ENCODE measurements around the gene PLEKHA8. TPM values are rescaled to one million over a fixed set of nuclear protein-coding genes. Genes with fewer than 3 reads are reported as not detected.
"Not testable (repeated sequence)": the region's sequence is repeated elsewhere in the genome, so short reads cannot be mapped to it uniquely, and the experiment has no call there.

The PLEKHA8 gene
- total RNA-seq, 1 experiment from 2014 or later, result 23.3 TPM

DNA sequence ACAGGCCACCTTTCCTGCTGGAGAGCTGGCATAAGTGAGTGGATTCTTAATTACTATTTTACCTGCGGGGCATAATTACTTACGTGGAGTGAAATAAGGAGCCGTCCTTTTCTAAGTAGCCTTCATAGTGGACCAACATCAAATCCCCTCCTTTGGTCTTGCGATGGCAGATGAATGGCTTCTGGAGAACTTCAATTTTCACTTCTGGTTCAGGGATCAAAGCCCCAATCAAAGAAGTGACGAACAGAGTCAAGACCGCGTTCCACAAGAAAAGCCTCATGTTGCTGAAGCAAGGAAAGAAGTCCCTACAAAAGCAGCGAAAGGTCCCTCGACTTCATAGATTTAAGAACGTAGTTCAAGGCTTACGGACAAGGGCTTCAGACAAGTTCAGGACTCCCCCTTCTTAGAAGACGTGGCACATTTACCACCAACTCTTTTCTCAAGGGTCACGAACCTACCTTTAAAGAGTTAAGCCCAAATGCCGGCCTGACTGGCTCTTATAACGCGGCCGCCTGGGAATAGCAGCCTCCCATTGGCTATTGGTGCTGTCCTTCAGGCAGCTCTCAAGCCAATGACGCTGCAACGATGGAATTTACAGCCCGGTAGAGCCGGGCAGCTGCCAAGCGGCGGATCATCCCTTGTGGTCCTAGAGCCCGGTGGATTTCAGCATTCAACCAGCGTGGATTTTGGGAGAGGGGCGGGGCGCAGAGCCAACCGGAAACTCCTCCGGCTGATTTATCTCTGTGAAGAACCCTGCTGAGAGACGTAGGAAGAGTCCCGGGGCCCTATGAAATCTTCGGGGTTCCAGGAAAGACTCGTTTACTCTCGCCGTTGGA, 1.8 kb upstream of the PLEKHA8 start, which contains the start of gene FKBP14:
Gene FKBP14, minus strand, starts transcription at position 474 of the 836 bp plus-strand sequence. Its CDS starts 194 bp downstream, at position 280.
- DNase-seq (ENCODE audit: low spot score), result peak; percentile 100

DNA sequence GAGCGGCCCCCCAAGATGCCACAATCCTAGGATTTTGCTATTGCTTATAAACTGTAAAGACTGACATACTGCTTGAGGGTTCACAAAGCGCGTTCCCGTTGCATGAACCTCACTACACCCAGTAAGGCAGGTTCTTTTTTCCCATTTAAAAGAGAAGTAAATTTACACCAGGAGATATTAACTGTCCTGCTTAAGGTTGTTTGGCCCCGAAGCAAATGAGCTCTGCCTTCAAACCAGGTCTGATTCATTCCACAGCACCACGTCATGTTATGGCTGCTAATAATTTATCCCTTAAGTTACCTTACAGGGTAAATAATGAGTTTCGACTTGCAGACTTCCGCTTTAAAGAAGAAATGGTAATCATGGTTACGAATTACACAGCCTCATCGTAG, 1.2 kb upstream of the PLEKHA8 start:
- DNase-seq (ENCODE audit: low spot score), result peak; percentile 60

GRCh38 chr7:30027740-30028215, 434 bp upstream of the PLEKHA8 start:
- no peak for DNase-seq (ENCODE audit: low spot score)

DNA sequence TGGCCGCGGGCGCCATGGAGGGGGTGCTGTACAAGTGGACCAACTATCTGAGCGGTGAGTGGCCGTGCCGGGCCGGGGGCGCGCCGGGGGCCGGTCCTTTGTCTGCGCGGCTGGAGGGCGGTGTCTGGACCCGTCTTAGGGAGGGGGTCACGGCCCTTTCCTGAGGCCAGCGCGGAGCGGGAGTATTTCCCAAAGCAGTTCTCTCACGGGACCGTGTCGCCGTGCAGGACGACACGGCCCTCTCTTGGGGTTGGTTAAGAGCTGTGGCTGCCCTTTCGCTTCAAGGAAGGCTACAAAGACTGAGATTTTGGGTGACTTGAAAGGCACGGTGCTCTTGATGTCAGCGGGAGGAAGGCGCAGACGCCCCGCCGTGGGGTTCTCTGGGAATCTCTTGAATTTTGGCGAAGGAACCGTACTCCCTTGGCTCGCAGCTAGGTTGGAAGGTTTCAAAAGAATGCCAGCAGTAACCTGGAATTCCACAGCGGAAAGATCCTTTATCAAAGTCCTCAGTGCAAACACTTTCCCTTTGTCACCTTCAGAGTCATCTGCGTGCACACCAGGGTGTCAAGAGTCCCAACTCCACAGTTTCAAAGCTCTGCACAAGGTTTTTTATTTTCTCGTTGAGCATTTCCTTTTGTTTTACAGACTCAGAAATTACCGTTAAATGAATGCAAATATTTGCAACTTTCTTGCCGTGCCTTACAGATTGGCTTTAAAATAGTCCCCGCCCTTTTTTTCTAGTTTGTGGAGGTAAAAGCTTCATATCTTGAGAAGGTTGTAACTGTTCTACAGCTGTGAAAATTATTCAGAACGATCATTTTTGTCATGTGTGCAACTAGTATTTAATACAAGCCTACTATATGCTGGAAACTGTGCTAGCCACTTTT, 780 bp downstream of the PLEKHA8 start:
- DNase-seq (ENCODE audit: low spot score), result peak; percentile 52

- DNase-seq (ENCODE audit: low spot score), result no peak
Observed at GRCh38 chr7:30029696-30030095, 1.5 kb downstream of the PLEKHA8 start.

- DNase-seq (ENCODE audit: low spot score), result peak; percentile 52
Observed at GRCh38 chr7:30032310-30033125, 4.3 kb downstream of the PLEKHA8 start.

DNA sequence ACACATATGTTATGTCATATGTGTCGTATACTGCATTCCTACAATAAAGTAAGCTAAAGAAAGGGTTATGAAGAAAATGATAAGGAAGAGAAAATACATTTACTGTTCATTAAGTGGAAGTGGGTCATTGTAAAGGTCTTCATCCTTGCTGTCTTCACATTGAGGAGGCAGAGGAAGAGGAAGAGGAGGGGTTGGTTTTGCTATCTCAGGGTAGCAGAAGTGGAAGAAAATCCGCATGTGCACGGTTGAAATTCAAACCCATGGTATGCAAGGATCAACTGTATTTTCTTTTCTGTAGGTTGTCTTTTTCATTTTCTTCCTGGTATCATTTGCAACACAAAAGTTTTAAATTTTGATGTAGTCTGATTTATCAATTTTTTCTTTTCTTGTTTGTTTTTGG, 6.3 kb downstream of the PLEKHA8 start:
- DNase-seq (ENCODE audit: low spot score), result no peak

DNA sequence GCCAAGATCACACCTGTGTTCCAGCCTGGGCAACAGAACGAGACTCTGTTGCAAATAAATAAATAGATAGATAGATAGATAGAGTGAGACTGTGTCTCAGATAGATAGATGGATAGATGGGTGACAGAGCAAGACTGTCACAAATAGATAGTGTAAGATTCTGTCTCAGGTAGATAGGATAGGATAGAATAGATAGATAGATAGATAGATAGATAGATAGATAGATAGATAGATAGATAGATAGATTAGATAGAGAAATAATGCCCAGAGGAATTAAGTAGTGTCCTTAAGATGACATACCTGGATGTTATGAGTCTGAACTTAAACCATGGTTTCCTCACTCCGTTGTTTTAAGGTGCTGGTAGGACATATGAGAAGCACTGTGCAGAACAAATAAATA, 8.0 kb downstream of the PLEKHA8 start:
- DNase-seq (ENCODE audit: low spot score), result no peak

- DNase-seq (ENCODE audit: low spot score), result no peak
Observed at GRCh38 chr7:30038196-30038980, 10.2 kb downstream of the PLEKHA8 start.

GRCh38 chr7:30040938-30041337, 12.7 kb downstream of the PLEKHA8 start:
- DNase-seq (ENCODE audit: low spot score), result no peak

DNA sequence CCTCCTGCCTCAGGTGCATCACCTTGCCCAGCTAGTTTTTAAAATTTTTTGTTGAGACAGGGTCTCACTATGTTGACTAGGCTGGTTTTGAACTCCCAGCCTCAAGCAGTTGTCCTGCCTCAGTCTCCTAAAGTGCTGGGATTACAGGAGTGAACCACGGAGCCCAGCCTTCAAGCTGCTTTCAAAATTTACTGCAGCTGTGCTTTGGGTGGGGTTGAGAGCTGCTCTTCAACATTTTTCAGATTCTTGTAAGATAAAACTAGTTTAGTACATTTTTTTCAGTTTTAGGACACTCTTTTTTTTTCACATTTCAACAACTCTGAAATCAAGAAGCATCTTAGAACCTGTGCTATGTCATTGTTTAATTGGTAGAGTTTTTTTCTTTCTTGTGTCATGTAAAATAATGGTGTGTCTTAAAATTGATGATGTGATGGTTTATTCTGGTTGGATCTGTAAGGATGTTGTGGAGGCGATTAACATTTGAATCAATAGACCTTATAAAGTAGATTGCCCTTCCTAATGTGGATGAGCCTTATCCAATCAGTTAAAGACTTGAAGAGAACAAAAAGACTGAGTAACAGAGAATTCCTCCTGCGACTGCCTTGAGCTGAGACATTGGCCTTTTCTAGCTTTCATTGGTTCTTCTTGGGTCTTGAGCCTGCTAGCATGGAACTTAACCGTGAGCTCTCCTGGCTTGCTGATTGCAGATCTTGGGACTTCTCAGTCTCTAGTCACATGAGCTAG, 13.5 kb downstream of the PLEKHA8 start:
- DNase-seq (ENCODE audit: low spot score), result no peak

- DNase-seq (ENCODE audit: low spot score), result no peak
Observed at GRCh38 chr7:30046127-30046770, 18.0 kb downstream of the PLEKHA8 start.

GRCh38 chr7:30047124-30047523, 18.9 kb downstream of the PLEKHA8 start:
- no peak for DNase-seq (ENCODE audit: low spot score)

- no peak for DNase-seq (ENCODE audit: low spot score)
Observed at GRCh38 chr7:30048582-30048981, 20.4 kb downstream of the PLEKHA8 start.

DNA sequence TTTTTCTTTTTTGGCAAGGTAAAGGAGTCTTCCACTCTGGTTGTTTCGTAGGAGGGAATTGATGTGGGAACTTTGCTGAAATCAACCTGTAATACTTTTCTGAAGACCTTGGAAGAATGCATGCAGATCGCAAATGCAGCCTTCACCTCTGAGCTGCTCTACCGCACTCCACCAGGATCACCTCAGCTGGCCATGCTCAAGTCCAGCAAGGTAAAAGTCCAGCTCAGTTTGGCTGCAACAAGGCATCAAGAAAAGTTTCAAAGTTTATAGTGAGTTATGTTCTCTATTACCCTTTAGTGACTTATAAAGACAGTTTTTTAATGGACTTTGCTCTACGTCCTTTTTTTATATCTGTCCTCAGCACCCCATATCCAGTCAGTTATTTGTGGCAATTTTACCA, 21.0 kb downstream of the PLEKHA8 start:
- no peak for DNase-seq (ENCODE audit: low spot score)

- DNase-seq (ENCODE audit: low spot score), result no peak
Observed at GRCh38 chr7:30053068-30053467, 24.9 kb downstream of the PLEKHA8 start.

GRCh38 chr7:30057741-30058140, 29.5 kb downstream of the PLEKHA8 start:
- no peak for DNase-seq (ENCODE audit: low spot score)

DNA sequence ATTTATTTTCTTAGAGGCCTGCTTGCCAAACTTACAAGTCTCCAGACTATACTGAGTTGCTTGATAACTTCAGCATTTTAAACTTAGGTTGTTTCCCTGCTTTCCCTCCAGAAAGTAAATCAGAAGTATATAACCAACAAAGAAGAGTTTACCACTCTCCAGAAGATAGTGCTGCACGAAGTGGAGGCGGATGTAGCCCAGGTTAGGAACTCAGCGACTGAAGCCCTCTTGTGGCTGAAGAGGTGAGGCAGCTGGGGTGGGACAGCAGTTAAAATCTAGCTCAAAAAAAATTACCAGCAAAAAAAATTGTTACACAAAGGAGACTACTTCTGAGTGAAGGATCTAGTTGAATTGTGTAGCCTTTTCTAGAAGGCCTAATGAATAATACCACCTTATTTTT, 33.6 kb downstream of the PLEKHA8 start:
- not testable (repeated sequence) for DNase-seq (ENCODE audit: low spot score)

GRCh38 chr7:30062587-30062986, 34.4 kb downstream of the PLEKHA8 start:
- DNase-seq (ENCODE audit: low spot score), result peak; percentile 49

GRCh38 chr7:30065746-30066145, 37.5 kb downstream of the PLEKHA8 start:
- DNase-seq (ENCODE audit: low spot score), result no peak
